Vagina (tissue), 2 donors: Measurements from ENCODE around the gene HIBCH. TPM values are rescaled to one million over a fixed set of nuclear protein-coding genes. Genes with fewer than 3 reads are reported as not detected.

Experiments used
- DNase-seq, 2 donors: peaks; one replicate each; pipeline ENCODE4 v3.0.0-alpha.2; 2017; ENCODE audit errors: extremely low spot score in 2 of 2
- H3K27ac ChIP-seq: fragments of 200-600 bp; sonication (generic); one replicate; pipeline ENCODE4 v1.5.1; 2019
- H3K27me3 ChIP-seq: fragments of 200-600 bp; sonication (generic); one replicate; pipeline ENCODE4 v1.5.1; 2019
- H3K36me3 ChIP-seq, 2 donors: fragments of 200-600 bp; sonication (generic); one replicate each; pipeline ENCODE4 v1.5.1; 2017 to 2019
- H3K4me1 ChIP-seq: fragments of 200-600 bp; sonication (generic); one replicate; pipeline ENCODE4 v1.5.1; 2019
- H3K4me3 ChIP-seq, 2 donors: fragments of 200-600 bp; sonication (generic); 1 replicate in 1 of 2; 2 replicates in 1 of 2; pipeline ENCODE4 v1.5.1; 2016 to 2019
- H3K9me3 ChIP-seq: fragments of 200-600 bp; sonication (generic); one replicate; pipeline ENCODE4 v1.5.1; 2019
- CTCF ChIP-seq, 3 experiments: fragments of 450-650 bp in 2 of 3; fragments of 200-600 bp in 1 of 3; sonication (generic) in 1 of 3; IDR thresholded peaks; one replicate each; pipeline ENCODE4 v1.5.1; 2017 to 2019; ENCODE audit warnings: antibody characterized with exemption in 3 of 3, mild to moderate bottlenecking in 2 of 3, moderate library complexity in 2 of 3
- POLR2A ChIP-seq, 2 donors: fragments of 450-650 bp; IDR thresholded peaks; one replicate each; pipeline ENCODE4 v1.6.1; 2017; ENCODE audit warnings: antibody characterized with exemption in 2 of 2, mild to moderate bottlenecking in 2 of 2, moderate library complexity in 2 of 2
- POLR2AphosphoS5 ChIP-seq, 2 donors: sonication (generic); formaldehyde crosslinking; IDR thresholded peaks; one replicate each; pipeline ENCODE4 v1.9.0; 2017; ENCODE audit warnings: antibody characterized with exemption in 2 of 2, mild to moderate bottlenecking in 2 of 2, low read depth in 1 of 2; ENCODE audit not compliant: insufficient read depth in 1 of 2
- intact Hi-C: fragments of 100-400 bp; cut with DNase I; formaldehyde crosslinking; loops from one replicate; pipeline ENCODE4 v1.15.1; 2023
- total RNA-seq: library from RNA; depleted of rRNA; stranded (reverse); fragments of >200 nt; gene quantifications from one replicate; pipeline ENCODE4 v1.2.3, GENCODE V29; 2016

The HIBCH gene
- total RNA-seq, 1 donor from 2014 or later = 25.0 TPM

GRCh38 chr2:190179754-190180312 lies 139.8 kb downstream of the HIBCH start:
- Histone ChIP-seq H3K36me3 (no peaks in the 10 kb centered on the region), H3K4me3 (peak overlapping the region; percentile 80 to 81), H3K4me1 (peaks cover 49% of the 10 kb centered on the region), H3K27me3 (no peaks in the 10 kb centered on the region), H3K27ac (peak overlapping the region; percentile 96), H3K9me3 (no peaks in the 10 kb centered on the region)
- peak in 1 of 2 donors; percentile 55 for TF ChIP-seq POLR2AphosphoS5 (IDR thresholded peaks at IDR 0.05; ENCODE audit: insufficient read depth in 1 of 2, low read depth in 1 of 2)
- TF ChIP-seq CTCF (IDR thresholded peaks at IDR 0.05) = no peak
- no peak for TF ChIP-seq POLR2A (IDR thresholded peaks at IDR 0.05)
- no peak for DNase-seq
- intact Hi-C loops = no loop called here

GRCh38 chr2:190178066-190178722 lies 141.4 kb downstream of the HIBCH start:
- Histone ChIP-seq H3K9me3 (no peaks in the 10 kb centered on the region), H3K4me1 (peaks cover 32% of the 10 kb centered on the region), H3K27me3 (no peaks in the 10 kb centered on the region), H3K27ac (peak overlapping the region; percentile 96), H3K36me3 (no peaks in the 10 kb centered on the region), H3K4me3 (no peak overlapping the region)
- no peak for DNase-seq
- TF ChIP-seq POLR2AphosphoS5 (IDR thresholded peaks at IDR 0.05; ENCODE audit: insufficient read depth in 1 of 2, low read depth in 1 of 2) (no peak), CTCF (IDR thresholded peaks at IDR 0.05) (no peak)
- intact Hi-C loops = no loop called here

- DNase-seq = no peak
- Histone ChIP-seq H3K4me3 (no peak overlapping the region), H3K27me3 (no peaks in the 10 kb centered on the region), H3K36me3 (no peaks in the 10 kb centered on the region), H3K4me1 (peaks cover 32% of the 10 kb centered on the region), H3K27ac (peak overlapping the region; percentile 96), H3K9me3 (no peaks in the 10 kb centered on the region)
- TF ChIP-seq POLR2A (IDR thresholded peaks at IDR 0.05) (no peak), CTCF (IDR thresholded peaks at IDR 0.05) (no peak), POLR2AphosphoS5 (IDR thresholded peaks at IDR 0.05; ENCODE audit: insufficient read depth in 1 of 2, low read depth in 1 of 2) (no peak)
- intact Hi-C loops = no loop called here
These were observed 142.2 kb downstream of the HIBCH start for GRCh38 chr2:190177249-190178040.

- TF ChIP-seq POLR2AphosphoS5 (IDR thresholded peaks at IDR 0.05; ENCODE audit: insufficient read depth in 1 of 2, low read depth in 1 of 2) = no peak
- no peak for TF ChIP-seq POLR2A (IDR thresholded peaks at IDR 0.05)
- no peak for TF ChIP-seq CTCF (IDR thresholded peaks at IDR 0.05)
- H3K9me3 ChIP-seq = no peaks in the 10 kb centered on the region
- DNase-seq = no peak
- H3K4me3 ChIP-seq = no peak overlapping the region
- H3K36me3 ChIP-seq = no peaks in the 10 kb centered on the region
- intact Hi-C loops = no loop called here
- H3K27me3 ChIP-seq = no peaks in the 10 kb centered on the region
- H3K27ac ChIP-seq = no peak overlapping the region
- peaks cover 11% of the 10 kb centered on the region for H3K4me1 ChIP-seq
These were observed 146.2 kb downstream of the HIBCH start for GRCh38 chr2:190173392-190173791.
